ENCODE results near the gene GRID2.

Gene GRID2

DNA sequence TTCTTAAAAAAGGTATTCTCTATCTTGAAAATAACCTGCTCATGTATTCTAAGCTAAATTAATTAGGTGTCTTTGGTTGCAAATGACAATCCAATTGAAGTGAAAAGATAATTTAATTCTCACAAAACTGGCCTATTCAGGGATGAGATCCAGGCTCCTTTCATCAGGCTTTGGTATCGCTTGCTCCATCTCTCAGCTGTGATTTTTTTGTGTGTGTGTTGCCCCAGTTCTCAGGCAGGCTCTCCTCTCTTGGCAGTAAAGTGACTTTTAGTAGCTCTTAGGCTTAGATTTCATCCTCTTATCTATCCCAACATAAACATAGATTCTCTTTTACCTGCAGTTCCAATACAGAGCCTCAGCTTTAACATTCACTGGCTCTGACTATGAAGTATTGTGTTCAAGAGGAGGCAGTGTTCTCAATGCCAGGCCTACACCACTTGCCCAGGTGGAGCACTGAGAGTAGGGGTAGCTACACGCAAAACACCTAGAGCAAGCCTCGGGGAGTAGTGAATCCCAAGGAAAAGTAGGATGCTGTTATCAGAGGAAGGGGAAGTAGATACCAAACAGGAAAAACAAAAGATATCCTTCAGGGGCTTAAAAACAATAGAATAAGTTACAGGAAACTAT is 1132.3 kb downstream of the GRID2 start:
- Histone ChIP-seq H3K4me1 (ENCODE audit: control insufficient read depth in 5 of 5, insufficient read depth in 5 of 5, low read length in 5 of 5) (peaks cover 0 to 3% (median 0%) of the 10 kb centered on the region in 5 donors), H3K9me3 (ENCODE audit: control insufficient read depth in 5 of 5, low read length in 5 of 5) (peaks cover 0 to 2% (median 0%) of the 10 kb centered on the region in 5 donors), H3K9ac (ENCODE audit: low read length in 5 of 5) (no peak overlapping the region), H3K27ac (ENCODE audit: low read depth, low read length) (no peak overlapping the region), H3K27me3 (ENCODE audit: control insufficient read depth in 5 of 5, insufficient read depth in 4 of 5, low read length in 5 of 5) (no peaks in the 10 kb centered on the region), H3K4me3 (ENCODE audit: low read depth in 1 of 5, low read length in 5 of 5) (no peak overlapping the region), H3K36me3 (ENCODE audit: control insufficient read depth in 5 of 5, insufficient read depth in 5 of 5, low read length in 5 of 5) (no peaks in the 10 kb centered on the region)

DNA sequence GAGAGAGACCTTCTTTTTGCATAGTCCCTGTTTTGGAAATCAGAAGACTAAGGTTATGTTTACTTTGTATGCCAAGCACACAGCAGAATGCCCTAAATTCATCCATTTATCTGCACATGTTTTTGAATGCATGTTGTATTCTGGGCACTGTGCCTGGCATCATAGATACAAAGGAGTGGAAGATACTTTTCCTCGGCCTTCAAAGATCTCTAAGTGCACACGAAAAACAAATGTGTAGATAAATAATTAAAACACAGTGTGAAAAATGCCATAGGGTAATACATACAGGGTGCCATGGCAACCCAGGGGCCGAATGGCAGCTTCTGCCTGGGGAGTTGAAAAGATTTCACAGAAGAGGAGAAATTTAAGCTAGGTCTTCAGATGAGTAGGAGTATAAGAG is 1134.2 kb downstream of the GRID2 start:
- Histone ChIP-seq H3K36me3 (ENCODE audit: control insufficient read depth in 5 of 5, insufficient read depth in 5 of 5, low read length in 5 of 5) (no peaks in the 10 kb centered on the region), H3K4me3 (ENCODE audit: low read depth in 1 of 5, low read length in 5 of 5) (no peak overlapping the region), H3K27ac (ENCODE audit: low read depth, low read length) (no peak overlapping the region), H3K9ac (ENCODE audit: low read length in 5 of 5) (no peak overlapping the region), H3K9me3 (ENCODE audit: control insufficient read depth in 5 of 5, low read length in 5 of 5) (peaks cover 0 to 2% (median 0%) of the 10 kb centered on the region in 5 donors), H3K4me1 (ENCODE audit: control insufficient read depth in 5 of 5, insufficient read depth in 5 of 5, low read length in 5 of 5) (peaks cover 0 to 3% (median 0%) of the 10 kb centered on the region in 5 donors), H3K27me3 (ENCODE audit: control insufficient read depth in 5 of 5, insufficient read depth in 4 of 5, low read length in 5 of 5) (no peaks in the 10 kb centered on the region)

DNA sequence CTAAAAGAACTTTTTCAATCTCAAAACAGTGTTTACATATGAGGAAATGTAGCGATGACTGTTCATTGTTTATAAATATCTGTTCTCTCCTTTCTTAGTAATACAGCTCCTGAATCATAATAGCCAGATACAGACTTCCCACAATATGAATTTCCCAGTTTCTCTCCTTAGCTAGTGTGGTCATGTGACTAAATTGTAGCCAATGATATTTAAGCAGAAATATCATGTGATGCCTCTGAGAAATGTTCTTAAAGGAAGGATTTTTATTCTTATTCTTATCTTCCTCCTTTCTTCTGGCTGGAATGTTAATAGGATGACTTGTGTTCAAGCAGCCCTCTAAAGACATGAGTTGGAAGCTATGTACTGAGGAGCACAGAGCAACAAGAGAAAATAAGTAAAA is 1141.1 kb downstream of the GRID2 start:
- Histone ChIP-seq H3K4me3 (ENCODE audit: low read depth in 1 of 5, low read length in 5 of 5) (no peak overlapping the region), H3K27me3 (ENCODE audit: control insufficient read depth in 5 of 5, insufficient read depth in 4 of 5, low read length in 5 of 5) (no peaks in the 10 kb centered on the region), H3K9ac (ENCODE audit: low read length in 5 of 5) (no peak overlapping the region), H3K9me3 (ENCODE audit: control insufficient read depth in 5 of 5, low read length in 5 of 5) (no peaks in the 10 kb centered on the region), H3K36me3 (ENCODE audit: control insufficient read depth in 5 of 5, insufficient read depth in 5 of 5, low read length in 5 of 5) (no peaks in the 10 kb centered on the region), H3K4me1 (ENCODE audit: control insufficient read depth in 5 of 5, insufficient read depth in 5 of 5, low read length in 5 of 5) (no peaks in the 10 kb centered on the region), H3K27ac (ENCODE audit: low read depth, low read length) (no peak overlapping the region)

DNA sequence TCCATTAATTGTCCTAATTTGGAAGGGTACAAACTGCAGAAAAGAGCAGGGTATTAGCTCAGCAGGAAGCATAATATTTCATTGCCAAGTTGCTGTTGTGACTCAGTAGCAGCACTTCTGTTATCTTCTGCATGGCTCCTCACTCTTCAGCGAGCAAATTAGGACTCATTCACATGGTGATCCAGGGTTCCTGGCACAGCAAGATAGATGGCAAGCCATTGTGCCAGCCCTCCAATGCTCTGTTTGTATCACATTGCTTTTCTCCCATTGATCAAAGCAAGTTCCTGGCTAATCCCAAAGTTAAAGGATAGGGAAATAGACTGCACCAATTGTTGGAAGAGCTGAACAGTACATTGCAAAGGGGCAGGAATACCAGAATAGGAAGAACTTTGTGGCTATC is 1142.3 kb downstream of the GRID2 start:
- Histone ChIP-seq H3K9me3 (ENCODE audit: control insufficient read depth in 5 of 5, low read length in 5 of 5) (no peaks in the 10 kb centered on the region), H3K9ac (ENCODE audit: low read length in 5 of 5) (no peak overlapping the region), H3K27me3 (ENCODE audit: control insufficient read depth in 5 of 5, insufficient read depth in 4 of 5, low read length in 5 of 5) (no peaks in the 10 kb centered on the region), H3K4me1 (ENCODE audit: control insufficient read depth in 5 of 5, insufficient read depth in 5 of 5, low read length in 5 of 5) (no peaks in the 10 kb centered on the region), H3K4me3 (ENCODE audit: low read depth in 1 of 5, low read length in 5 of 5) (no peak overlapping the region), H3K36me3 (ENCODE audit: control insufficient read depth in 5 of 5, insufficient read depth in 5 of 5, low read length in 5 of 5) (no peaks in the 10 kb centered on the region), H3K27ac (ENCODE audit: low read depth, low read length) (no peak overlapping the region)

DNA sequence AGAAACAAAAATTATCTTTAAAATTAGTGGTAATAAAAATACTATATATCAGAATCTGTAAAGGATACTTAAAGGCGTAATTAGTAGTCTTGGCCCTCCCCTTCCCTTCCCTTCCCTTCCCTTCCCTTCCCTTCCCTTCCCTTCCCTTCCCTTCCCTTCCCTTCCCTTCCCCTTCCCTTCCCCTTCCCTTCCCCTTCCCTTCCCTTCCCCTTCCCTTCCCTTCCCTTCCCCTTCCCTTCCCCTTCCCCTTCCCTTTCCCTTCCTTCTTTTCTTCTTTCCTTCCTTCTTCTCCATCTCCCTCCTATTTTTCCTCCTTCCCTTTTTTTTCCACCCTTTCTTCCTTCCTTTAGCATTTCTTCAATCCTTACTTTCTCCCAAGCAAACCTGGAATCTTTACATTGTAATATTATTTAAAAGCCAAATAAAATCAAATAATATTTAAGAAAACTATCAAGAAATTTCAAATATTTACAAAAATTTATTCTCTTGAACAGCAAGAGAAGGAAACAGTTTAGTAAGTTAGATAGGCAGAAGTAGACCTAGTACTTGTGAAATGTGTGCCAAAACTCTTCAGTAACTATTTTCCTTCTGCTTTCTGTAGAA is 1145.0 kb downstream of the GRID2 start:
- H3K4me1 ChIP-seq (ENCODE audit: control insufficient read depth in 5 of 5, insufficient read depth in 5 of 5, low read length in 5 of 5), result no peaks in the 10 kb centered on the region
- no peak overlapping the region for H3K4me3 ChIP-seq (ENCODE audit: low read depth in 1 of 5, low read length in 5 of 5)
- H3K9me3 ChIP-seq (ENCODE audit: control insufficient read depth in 5 of 5, low read length in 5 of 5), result no peaks in the 10 kb centered on the region
- no peaks in the 10 kb centered on the region for H3K27me3 ChIP-seq (ENCODE audit: control insufficient read depth in 5 of 5, insufficient read depth in 4 of 5, low read length in 5 of 5)
- no peak overlapping the region for H3K27ac ChIP-seq (ENCODE audit: low read depth, low read length)
- H3K9ac ChIP-seq (ENCODE audit: low read length in 5 of 5), result no peak overlapping the region
- H3K36me3 ChIP-seq (ENCODE audit: control insufficient read depth in 5 of 5, insufficient read depth in 5 of 5, low read length in 5 of 5), result no peaks in the 10 kb centered on the region

DNA sequence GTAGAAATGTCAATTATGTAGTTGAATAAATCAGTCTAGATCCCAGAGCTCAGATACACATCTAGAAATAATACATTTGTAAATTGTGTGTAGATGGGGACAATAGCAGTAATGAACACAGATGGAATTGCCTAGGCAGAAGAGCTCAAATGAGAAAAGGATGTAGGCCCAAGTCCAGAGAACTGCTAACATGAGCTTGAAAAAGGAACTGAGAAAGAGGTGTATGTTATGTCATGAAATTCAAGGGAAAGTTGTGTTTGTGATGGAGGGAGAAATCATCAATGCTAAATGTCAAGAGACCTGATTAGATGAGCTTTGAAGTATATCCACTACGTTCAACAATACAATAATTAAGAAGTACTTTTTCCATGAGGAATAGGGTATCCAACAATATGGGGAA is 1148.2 kb downstream of the GRID2 start:
- no peaks in the 10 kb centered on the region for H3K9me3 ChIP-seq (ENCODE audit: control insufficient read depth in 5 of 5, low read length in 5 of 5)

DNA sequence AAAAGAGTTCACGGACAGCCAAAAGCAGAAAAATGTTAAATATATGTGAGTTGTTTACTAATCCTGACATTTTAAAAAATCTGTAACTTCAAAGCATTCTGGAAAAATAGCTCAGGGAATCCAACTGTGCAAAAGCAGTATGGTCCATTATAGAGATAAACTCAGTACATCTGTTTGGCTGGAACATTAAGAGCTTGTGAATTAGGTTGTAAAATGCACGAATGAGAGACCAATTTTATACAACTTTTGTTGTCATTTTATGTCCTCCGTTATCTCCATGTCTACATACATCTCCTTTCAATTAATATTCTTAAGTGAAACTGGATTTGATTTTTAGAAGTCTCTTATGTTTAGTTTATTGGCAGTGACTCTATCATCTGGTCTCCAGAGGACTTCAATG is 1157.8 kb downstream of the GRID2 start:
- Histone ChIP-seq H3K27ac (ENCODE audit: low read depth, low read length) (no peak overlapping the region), H3K36me3 (ENCODE audit: control insufficient read depth in 5 of 5, insufficient read depth in 5 of 5, low read length in 5 of 5) (no peaks in the 10 kb centered on the region), H3K9ac (ENCODE audit: low read length in 5 of 5) (no peak overlapping the region), H3K9me3 (ENCODE audit: control insufficient read depth in 5 of 5, low read length in 5 of 5) (no peaks in the 10 kb centered on the region), H3K4me3 (ENCODE audit: low read depth in 1 of 5, low read length in 5 of 5) (no peak overlapping the region), H3K4me1 (ENCODE audit: control insufficient read depth in 5 of 5, insufficient read depth in 5 of 5, low read length in 5 of 5) (no peaks in the 10 kb centered on the region), H3K27me3 (ENCODE audit: control insufficient read depth in 5 of 5, insufficient read depth in 4 of 5, low read length in 5 of 5) (no peaks in the 10 kb centered on the region)

More for the DNA sequence above, 1148.2 kb downstream of the GRID2 start:
- Histone ChIP-seq H3K27me3 (ENCODE audit: control insufficient read depth in 5 of 5, insufficient read depth in 4 of 5, low read length in 5 of 5) (no peaks in the 10 kb centered on the region), H3K36me3 (ENCODE audit: control insufficient read depth in 5 of 5, insufficient read depth in 5 of 5, low read length in 5 of 5) (no peaks in the 10 kb centered on the region), H3K4me3 (ENCODE audit: low read depth in 1 of 5, low read length in 5 of 5) (no peak overlapping the region), H3K4me1 (ENCODE audit: control insufficient read depth in 5 of 5, insufficient read depth in 5 of 5, low read length in 5 of 5) (no peaks in the 10 kb centered on the region), H3K9ac (ENCODE audit: low read length in 5 of 5) (no peak overlapping the region), H3K27ac (ENCODE audit: low read depth, low read length) (no peak overlapping the region)

DNA sequence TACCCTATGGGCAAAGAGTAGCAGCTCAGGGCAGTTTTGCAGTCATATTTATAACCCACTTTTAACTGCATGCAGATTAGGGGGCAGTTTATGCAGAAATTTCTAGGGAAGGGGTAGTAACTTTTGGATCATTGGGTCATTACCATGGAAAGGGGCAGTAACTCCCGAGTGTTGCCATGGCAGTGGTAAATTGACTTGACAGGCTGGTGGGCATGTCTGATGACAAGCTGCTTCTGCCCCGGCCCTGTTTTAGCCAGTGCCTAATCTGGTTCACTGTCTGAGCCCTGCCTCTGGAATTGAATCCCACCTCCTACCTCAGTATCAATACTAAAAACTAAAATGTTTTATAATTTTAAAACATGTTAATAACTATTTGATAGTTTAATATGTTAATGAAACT is 1162.7 kb downstream of the GRID2 start:
- Histone ChIP-seq H3K27ac (ENCODE audit: low read depth, low read length) (no peak overlapping the region), H3K36me3 (ENCODE audit: control insufficient read depth in 5 of 5, insufficient read depth in 5 of 5, low read length in 5 of 5) (no peaks in the 10 kb centered on the region), H3K9me3 (ENCODE audit: control insufficient read depth in 5 of 5, low read length in 5 of 5) (no peaks in the 10 kb centered on the region), H3K27me3 (ENCODE audit: control insufficient read depth in 5 of 5, insufficient read depth in 4 of 5, low read length in 5 of 5) (no peaks in the 10 kb centered on the region), H3K9ac (ENCODE audit: low read length in 5 of 5) (no peak overlapping the region), H3K4me1 (ENCODE audit: control insufficient read depth in 5 of 5, insufficient read depth in 5 of 5, low read length in 5 of 5) (no peaks in the 10 kb centered on the region), H3K4me3 (ENCODE audit: low read depth in 1 of 5, low read length in 5 of 5) (no peak overlapping the region)

DNA sequence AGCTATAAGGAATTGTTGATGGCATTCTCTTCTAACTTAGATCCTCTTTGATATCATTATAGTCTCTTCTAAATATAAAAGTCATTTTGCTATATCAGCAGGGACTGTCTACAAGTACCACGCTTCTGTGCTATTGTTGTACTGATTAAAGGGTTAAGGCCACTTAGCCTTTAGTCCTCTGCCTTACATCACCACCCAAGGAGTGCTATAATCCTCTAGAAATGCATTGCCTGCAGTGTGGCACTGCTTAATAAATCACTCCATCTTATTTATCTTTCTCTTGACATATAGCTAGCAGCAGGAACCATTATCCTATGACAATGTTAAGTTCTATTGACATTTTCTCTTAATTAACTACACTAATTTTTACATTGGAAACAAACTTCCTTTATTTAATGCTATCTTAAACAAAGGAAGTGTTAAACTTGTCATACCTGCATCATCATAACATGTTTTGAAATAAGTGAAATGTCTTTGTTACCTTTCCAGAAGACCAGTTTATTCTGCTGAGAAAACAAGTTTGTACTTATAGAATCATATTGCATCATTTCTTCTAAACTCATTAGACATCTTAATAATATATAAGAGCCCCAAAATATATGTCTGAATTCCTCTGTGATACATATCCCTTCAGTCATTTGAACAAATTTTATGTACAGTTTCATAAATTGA is 1163.9 kb downstream of the GRID2 start:
- no peaks in the 10 kb centered on the region for H3K27me3 ChIP-seq (ENCODE audit: control insufficient read depth in 5 of 5, insufficient read depth in 4 of 5, low read length in 5 of 5)
- H3K9me3 ChIP-seq (ENCODE audit: control insufficient read depth in 5 of 5, low read length in 5 of 5), result no peaks in the 10 kb centered on the region

DNA sequence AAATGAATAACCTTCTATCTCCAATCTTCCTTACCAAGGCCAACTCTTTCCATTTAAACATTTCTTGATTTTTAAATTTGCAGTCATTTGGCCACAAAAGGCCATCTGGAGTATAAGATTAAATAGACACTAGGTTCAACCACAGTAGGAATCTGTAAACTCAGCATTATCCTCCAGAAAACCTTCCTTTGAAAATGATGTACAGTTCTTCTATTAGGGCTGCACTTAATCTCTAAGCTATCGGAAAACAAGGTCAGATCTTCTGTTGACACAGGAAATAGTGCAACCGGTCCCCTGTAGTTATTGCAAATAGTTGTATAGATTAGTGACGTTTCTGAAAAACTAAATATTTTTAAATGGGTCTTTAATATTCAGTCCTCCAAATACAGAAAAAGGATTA is 1165.8 kb downstream of the GRID2 start:
- no peak overlapping the region for H3K9ac ChIP-seq (ENCODE audit: low read length in 5 of 5)
- no peaks in the 10 kb centered on the region for H3K36me3 ChIP-seq (ENCODE audit: control insufficient read depth in 5 of 5, insufficient read depth in 5 of 5, low read length in 5 of 5)
- H3K27me3 ChIP-seq (ENCODE audit: control insufficient read depth in 5 of 5, insufficient read depth in 4 of 5, low read length in 5 of 5), result no peaks in the 10 kb centered on the region

More for the DNA sequence above, 1163.9 kb downstream of the GRID2 start:
- Histone ChIP-seq H3K27ac (ENCODE audit: low read depth, low read length) (no peak overlapping the region), H3K9ac (ENCODE audit: low read length in 5 of 5) (no peak overlapping the region), H3K4me3 (ENCODE audit: low read depth in 1 of 5, low read length in 5 of 5) (no peak overlapping the region), H3K4me1 (ENCODE audit: control insufficient read depth in 5 of 5, insufficient read depth in 5 of 5, low read length in 5 of 5) (no peaks in the 10 kb centered on the region), H3K36me3 (ENCODE audit: control insufficient read depth in 5 of 5, insufficient read depth in 5 of 5, low read length in 5 of 5) (no peaks in the 10 kb centered on the region)

More for the DNA sequence above, 1165.8 kb downstream of the GRID2 start:
- H3K27ac ChIP-seq (ENCODE audit: low read depth, low read length), result no peak overlapping the region
- no peak overlapping the region for H3K4me3 ChIP-seq (ENCODE audit: low read depth in 1 of 5, low read length in 5 of 5)
- no peaks in the 10 kb centered on the region for H3K4me1 ChIP-seq (ENCODE audit: control insufficient read depth in 5 of 5, insufficient read depth in 5 of 5, low read length in 5 of 5)
- H3K9me3 ChIP-seq (ENCODE audit: control insufficient read depth in 5 of 5, low read length in 5 of 5), result no peaks in the 10 kb centered on the region

Data from subcutaneous abdominal adipose tissue (tissue), 5 donors.